ENCODE data around the gene CDIPT. TPM values are rescaled to one million over a fixed set of nuclear protein-coding genes. Genes with fewer than 3 reads are reported as not detected.

The CDIPT gene
- total and polyA plus RNA-seq, 2 of the 13 experiments (the other 11 are each of a cell fraction or from before 2014, with no cell fraction given): 54.9 to 97.5 TPM

DNA sequence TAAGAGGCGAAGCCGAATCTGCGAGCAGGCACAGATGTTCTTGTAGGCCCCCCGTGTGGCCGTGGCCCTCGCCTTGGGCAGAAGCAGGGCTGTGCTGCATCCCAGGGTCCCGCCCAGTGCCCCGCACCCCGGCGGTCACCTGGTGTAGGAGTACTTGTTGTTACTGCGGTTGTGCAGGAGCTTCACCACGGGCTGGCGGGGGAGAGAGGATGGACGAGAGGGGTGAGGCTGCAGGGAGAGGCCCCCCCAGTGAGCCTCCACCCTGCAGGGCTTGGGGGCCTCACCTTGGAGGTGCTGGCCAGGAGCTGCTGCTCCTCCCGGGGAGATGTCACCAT lies 48.6 kb upstream of the CDIPT start:
- BruUV-seq (replicated peaks): no TSS peak

DNA sequence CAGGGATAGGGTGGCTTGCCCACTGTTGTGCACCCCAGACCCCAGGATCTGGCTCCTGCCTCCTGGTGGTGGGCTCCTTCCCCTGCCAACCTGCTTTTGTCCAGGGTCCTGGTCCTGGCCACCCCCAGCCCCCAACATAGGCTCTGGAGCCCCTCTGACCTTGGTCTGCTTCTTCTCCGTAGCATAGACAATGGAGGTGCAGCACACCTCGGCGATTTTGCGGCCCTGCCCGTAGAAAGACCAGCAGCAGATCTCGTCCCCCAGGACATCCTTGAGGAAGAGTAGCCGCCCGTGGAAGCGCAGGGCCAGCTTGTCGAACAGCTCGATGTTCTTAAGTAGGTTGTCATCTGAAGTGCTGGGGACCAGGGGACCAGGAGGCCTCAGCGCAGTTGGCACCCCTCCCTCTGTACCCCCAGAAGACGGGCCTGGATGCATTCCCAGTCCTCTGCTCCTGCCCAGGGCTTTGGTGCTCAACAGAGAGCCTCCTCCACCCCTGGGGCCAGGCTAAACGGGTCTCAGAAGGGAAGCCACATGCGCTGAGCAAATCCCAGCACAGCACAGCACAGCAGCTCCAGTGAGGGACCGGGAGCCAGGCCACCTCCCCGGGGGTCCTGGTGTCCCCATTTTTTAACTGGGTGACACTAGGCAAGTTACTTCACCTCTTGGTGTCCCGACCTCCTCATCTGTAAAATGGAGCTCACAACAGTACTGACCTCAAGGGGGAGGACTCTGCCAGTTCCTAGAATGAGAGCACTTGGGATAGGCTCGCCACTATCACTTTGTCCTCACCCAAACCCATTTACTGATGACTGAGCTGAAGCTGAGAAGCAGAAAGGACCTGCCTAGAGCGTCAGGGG lies 48.0 kb upstream of the CDIPT start:
- POLR2A ChIA-PET: interaction anchor here (0.6 to 6.2 kb wide), 4 partner anchors 10 to 82 kb away, joined by 3 to 49 read pairs (median 8); partner anchors contain the start of genes ASPHD1, KCTD13, SEZ6L2 and TAOK2
- intact Hi-C loops (cut with micrococcal nuclease; ENCODE audit: unreplicated experiment): no loop called here
- TF ChIP-seq SOX13 (IDR thresholded peaks at IDR 0.05) (no peak), SOX13 (CRISPR knock-in tag; conservative IDR thresholded peaks at IDR 0.05 in 1 of 2, IDR thresholded peaks at IDR 0.05 in 1 of 2) (no peak), RBM22 (optimal IDR thresholded peaks at IDR 0.05; ENCODE audit: low read length) (peak; percentile 18), ZC3H13 (CRISPR knock-in tag; IDR thresholded peaks at IDR 0.05) (peak; percentile 61; the same call in 1 of the 2 replicates), ZNF263 (CRISPR knock-in tag; IDR thresholded peaks at IDR 0.05) (0 out of 2 replicates have a peak, but pooled peaks have one; percentile 39), CTCF (CRISPR knock-in tag; IDR thresholded peaks at IDR 0.05) (peak; percentile 15; the same call in 1 of the 2 replicates)
- TF ChIP-seq, protein P1, sequence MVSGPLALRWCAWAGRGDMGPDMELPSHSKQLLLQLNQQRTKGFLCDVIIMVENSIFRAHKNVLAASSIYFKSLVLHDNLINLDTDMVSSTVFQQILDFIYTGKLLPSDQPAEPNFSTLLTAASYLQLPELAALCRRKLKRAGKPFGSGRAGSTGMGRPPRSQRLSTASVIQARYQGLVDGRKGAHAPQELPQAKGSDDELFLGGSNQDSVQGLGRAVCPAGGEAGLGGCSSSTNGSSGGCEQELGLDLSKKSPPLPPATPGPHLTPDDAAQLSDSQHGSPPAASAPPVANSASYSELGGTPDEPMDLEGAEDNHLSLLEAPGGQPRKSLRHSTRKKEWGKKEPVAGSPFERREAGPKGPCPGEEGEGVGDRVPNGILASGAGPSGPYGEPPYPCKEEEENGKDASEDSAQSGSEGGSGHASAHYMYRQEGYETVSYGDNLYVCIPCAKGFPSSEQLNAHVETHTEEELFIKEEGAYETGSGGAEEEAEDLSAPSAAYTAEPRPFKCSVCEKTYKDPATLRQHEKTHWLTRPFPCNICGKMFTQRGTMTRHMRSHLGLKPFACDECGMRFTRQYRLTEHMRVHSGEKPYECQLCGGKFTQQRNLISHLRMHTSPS (CRISPR knock-in tag; IDR thresholded peaks at IDR 0.05; ENCODE audit: low read depth): no peak

More for the DNA sequence above, 48.6 kb upstream of the CDIPT start:
- Histone ChIP-seq H3K4me2 (ENCODE audit: low read depth, low read length) (no peak overlapping the region), H3K4me1 (ENCODE audit: insufficient read depth, low read length) (peaks cover 19% of the 10 kb centered on the region), H3K36me3 (replicated peaks in 1 of 2; ENCODE audit: control insufficient read depth in 1 of 2, insufficient read depth in 2 of 2, low read length in 2 of 2) (no peaks in the 10 kb centered on the region; a peak in 2 of 5 replicates), H3K4me3 (replicated peaks in 1 of 3; ENCODE audit: insufficient read depth in 1 of 3, low read depth in 2 of 3, low read length in 3 of 3) (no peak overlapping the region), H3K27ac (ENCODE audit: extremely low read length, insufficient read depth, low read length) (no peak overlapping the region), H3K9ac (ENCODE audit: insufficient read depth, low read depth, low read length) (no peak overlapping the region), H3K9me3 (ENCODE audit: low read length) (no peaks in the 10 kb centered on the region), H2AFZ (ENCODE audit: low read length) (no peak overlapping the region), H3K27me3 (ENCODE audit: control insufficient read depth in 1 of 2, insufficient read depth in 2 of 2, low read length in 2 of 2) (no peaks in the 10 kb centered on the region), H3K79me2 (ENCODE audit: insufficient read depth, low read length) (no peaks in the 10 kb centered on the region), H4K20me1 (ENCODE audit: insufficient read depth, low read length) (no peaks in the 10 kb centered on the region)
- in situ Hi-C loops (cut with HindIII; ENCODE audit: extremely low pct_ligation_motif_present, low pct_unique_long_range_greater_than_20kb) (no loop called here), intact Hi-C loops (cut with micrococcal nuclease; ENCODE audit: unreplicated experiment) (no loop called here)
- FAIRE-seq (no peak), ATAC-seq (peak; percentile 27), DNase-seq (ENCODE audit: low spot score) (no peak)
- ChIA-PET CTCF (ENCODE audit: low intra/inter-chr PET ratio, low total read pairs) (no interaction called here), POLR2A (interaction anchor here (0.6 to 6.2 kb wide), 4 partner anchors 11 to 83 kb away, joined by 3 to 49 read pairs (median 6); partner anchors contain the start of genes ASPHD1, KCTD13, SEZ6L2 and TAOK2)
- WGBS (ENCODE audit: low lambda C conversion rate): 94% methylated on average over 14 of the region's 15 CpGs
- TF ChIP-seq ZNF263 (CRISPR knock-in tag; IDR thresholded peaks at IDR 0.05) (0 out of 2 replicates have a peak, but pooled peaks have one; percentile 6), GATAD2A (CRISPR knock-in tag; IDR thresholded peaks at IDR 0.05) (no peak), HNRNPH1 (optimal IDR thresholded peaks at IDR 0.05; ENCODE audit: low read depth, low read length) (no peak), MXD3 (CRISPR knock-in tag; IDR thresholded peaks at IDR 0.05) (0 out of 2 replicates have a peak, but pooled peaks have one; percentile 1), HNRNPL (IDR thresholded peaks at IDR 0.05; ENCODE audit: low read depth, low read length) (no peak), POLR2A (IDR thresholded peaks at IDR 0.05; ENCODE audit: insufficient read depth in 1 of 2, low read depth in 2 of 2, low read length in 2 of 2) (no peak), ZNF296 (CRISPR knock-in tag; conservative IDR thresholded peaks at IDR 0.05) (no peak), CBX2 (IDR thresholded peaks at IDR 0.05; ENCODE audit: low read depth, low read length) (no peak), CBX2 (CRISPR knock-in tag; IDR thresholded peaks at IDR 0.05; ENCODE audit: low read depth) (no peak), KMT2A (CRISPR knock-in tag; IDR thresholded peaks at IDR 0.05) (no peak), MTA1 (CRISPR knock-in tag; IDR thresholded peaks at IDR 0.05; ENCODE audit: borderline replicate concordance) (peak; percentile 37; the same call in 1 of the 2 replicates)

More for the DNA sequence above, 48.0 kb upstream of the CDIPT start:
- Histone ChIP-seq H3K79me2 (ENCODE audit: insufficient read depth, low read length) (no peaks in the 10 kb centered on the region), H2AFZ (ENCODE audit: low read length) (no peak overlapping the region), H3K4me2 (ENCODE audit: low read depth, low read length) (no peak overlapping the region), H3K9ac (ENCODE audit: insufficient read depth, low read depth, low read length) (no peak overlapping the region), H3K27ac (ENCODE audit: extremely low read length, insufficient read depth, low read length) (no peak overlapping the region), H3K36me3 (replicated peaks in 1 of 2; ENCODE audit: control insufficient read depth in 1 of 2, insufficient read depth in 2 of 2, low read length in 2 of 2) (no peaks in the 10 kb centered on the region; a peak in 2 of 5 replicates), H3K4me3 (replicated peaks in 1 of 3; ENCODE audit: insufficient read depth in 1 of 3, low read depth in 2 of 3, low read length in 3 of 3) (no peak overlapping the region), H3K9me3 (ENCODE audit: low read length) (no peaks in the 10 kb centered on the region), H4K20me1 (ENCODE audit: insufficient read depth, low read length) (no peaks in the 10 kb centered on the region), H3K4me1 (ENCODE audit: insufficient read depth, low read length) (peaks cover 15% of the 10 kb centered on the region), H3K27me3 (ENCODE audit: control insufficient read depth in 1 of 2, insufficient read depth in 2 of 2, low read length in 2 of 2) (no peaks in the 10 kb centered on the region)
- peak; percentile 18 for ATAC-seq
- BruUV-seq (replicated peaks): no TSS peak
- CTCF ChIA-PET (ENCODE audit: low intra/inter-chr PET ratio, low total read pairs): no interaction called here
- in situ Hi-C loops (cut with HindIII; ENCODE audit: extremely low pct_ligation_motif_present, low pct_unique_long_range_greater_than_20kb): no loop called here
- WGBS (ENCODE audit: low lambda C conversion rate): 88% methylated on average over 20 of the region's 20 CpGs
- no peak for DNase-seq (ENCODE audit: low spot score)
- FAIRE-seq: no peak
